Measurements from ENCODE around the gene CHST13. TPM values are rescaled to one million over a fixed set of nuclear protein-coding genes. Genes with fewer than 3 reads are reported as not detected.

CHST13 gene
- total RNA-seq, 2 experiments from 2014 or later, result not detected

DNA sequence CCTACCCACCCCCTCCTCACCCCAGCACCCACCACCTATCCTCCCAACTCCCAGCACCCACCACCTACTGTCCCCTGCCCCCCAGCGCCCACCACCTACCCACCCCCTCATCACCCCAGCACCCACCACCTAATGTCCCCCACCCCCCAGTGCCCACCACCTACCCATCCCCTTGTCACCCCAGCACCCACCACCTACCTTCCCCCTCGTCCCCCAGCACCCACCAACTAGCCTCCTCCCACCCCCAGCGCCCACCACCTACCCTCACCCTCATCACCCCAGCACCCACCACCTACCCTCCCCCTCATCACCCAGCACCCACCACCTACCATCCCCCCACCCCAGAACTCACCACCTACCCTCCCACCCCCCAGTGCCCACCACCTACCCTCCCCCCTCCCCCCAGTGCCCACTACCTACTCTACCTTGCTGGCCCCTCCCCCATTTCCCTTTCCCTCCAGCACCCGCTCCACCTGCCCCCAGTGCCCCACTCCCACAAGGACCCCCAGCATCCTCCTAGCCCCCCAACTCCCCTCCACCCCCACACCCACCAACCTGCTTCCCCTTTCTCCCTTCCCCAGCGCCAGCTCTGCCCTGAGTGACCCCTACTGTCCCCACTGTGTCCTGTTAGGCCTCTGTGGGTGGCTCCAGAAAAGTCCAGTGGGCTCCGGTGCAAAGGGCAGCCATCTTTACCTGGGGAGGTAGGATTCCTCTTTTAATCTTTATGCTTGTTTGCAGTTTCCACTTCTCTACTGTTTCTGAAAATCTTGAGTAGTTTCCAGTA, 7.6 kb upstream of the CHST13 start:
- CTCF ChIA-PET, result no interaction called here

DNA sequence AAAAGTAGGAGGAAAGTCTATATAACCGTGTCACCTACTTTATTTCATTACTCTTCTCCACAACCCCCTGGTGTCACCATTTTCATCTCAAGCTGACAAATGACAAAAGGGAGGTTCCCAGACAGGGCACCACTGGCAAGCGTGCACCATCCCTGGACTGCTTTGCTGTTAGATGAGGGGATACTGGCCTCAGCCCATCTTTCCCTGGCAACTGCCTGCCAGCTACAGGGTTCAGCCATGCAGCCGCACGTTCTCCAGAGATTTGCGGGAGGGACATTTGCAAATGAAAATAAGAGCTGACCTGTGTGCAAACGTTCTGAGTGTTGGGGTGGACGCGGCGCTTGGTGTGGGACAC, 7.0 kb upstream of the CHST13 start:
- no peaks in the 10 kb centered on the region for H3K36me3 Mint-ChIP-seq (ENCODE audit: low read depth)
- H3K4me1 Mint-ChIP-seq (ENCODE audit: low read depth), result no peaks in the 10 kb centered on the region
- ATAC-seq (ENCODE audit: poor library complexity), result no peak
- no peaks in the 10 kb centered on the region for H3K27me3 Mint-ChIP-seq
- no peak overlapping the region for H3K4me3 Mint-ChIP-seq
- Histone ChIP-seq H3K4me1 (ENCODE audit: insufficient read depth, low read length) (no peaks in the 10 kb centered on the region), H3K4me3 (ENCODE audit: low read length) (no peak overlapping the region), H3K36me3 (ENCODE audit: insufficient read depth, low read length) (no peaks in the 10 kb centered on the region), H3K9me3 (ENCODE audit: control insufficient read depth in 1 of 2, insufficient read depth in 1 of 2, low read length in 2 of 2) (no peaks in the 10 kb centered on the region), H3K27ac (ENCODE audit: low read depth in 1 of 2, low read length in 2 of 2) (no peak overlapping the region), H3K27me3 (ENCODE audit: control insufficient read depth in 1 of 2, insufficient read depth in 2 of 2, low read length in 2 of 2) (peaks cover 0 to 5% of the 10 kb centered on the region in 2 experiments)
- TF ChIP-seq, protein P1, sequence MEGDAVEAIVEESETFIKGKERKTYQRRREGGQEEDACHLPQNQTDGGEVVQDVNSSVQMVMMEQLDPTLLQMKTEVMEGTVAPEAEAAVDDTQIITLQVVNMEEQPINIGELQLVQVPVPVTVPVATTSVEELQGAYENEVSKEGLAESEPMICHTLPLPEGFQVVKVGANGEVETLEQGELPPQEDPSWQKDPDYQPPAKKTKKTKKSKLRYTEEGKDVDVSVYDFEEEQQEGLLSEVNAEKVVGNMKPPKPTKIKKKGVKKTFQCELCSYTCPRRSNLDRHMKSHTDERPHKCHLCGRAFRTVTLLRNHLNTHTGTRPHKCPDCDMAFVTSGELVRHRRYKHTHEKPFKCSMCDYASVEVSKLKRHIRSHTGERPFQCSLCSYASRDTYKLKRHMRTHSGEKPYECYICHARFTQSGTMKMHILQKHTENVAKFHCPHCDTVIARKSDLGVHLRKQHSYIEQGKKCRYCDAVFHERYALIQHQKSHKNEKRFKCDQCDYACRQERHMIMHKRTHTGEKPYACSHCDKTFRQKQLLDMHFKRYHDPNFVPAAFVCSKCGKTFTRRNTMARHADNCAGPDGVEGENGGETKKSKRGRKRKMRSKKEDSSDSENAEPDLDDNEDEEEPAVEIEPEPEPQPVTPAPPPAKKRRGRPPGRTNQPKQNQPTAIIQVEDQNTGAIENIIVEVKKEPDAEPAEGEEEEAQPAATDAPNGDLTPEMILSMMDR (IDR thresholded peaks at IDR 0.05), result no peak
- H3K27ac Mint-ChIP-seq, result no peak overlapping the region
- CTCF ChIA-PET, result no interaction called here
- no peaks in the 10 kb centered on the region for H3K9me3 Mint-ChIP-seq
- intact Hi-C loops (cut with DNase I, micrococcal nuclease), result no loop called here
- POLR2A ChIA-PET, result no interaction called here
- DNase-seq, result no peak

More for the DNA sequence above, 7.6 kb upstream of the CHST13 start:
- DNase-seq (no peak), ATAC-seq (ENCODE audit: poor library complexity) (no peak)
- Mint-ChIP-seq H3K4me1 (ENCODE audit: low read depth) (no peaks in the 10 kb centered on the region), H3K9me3 (no peaks in the 10 kb centered on the region), H3K4me3 (no peak overlapping the region), H3K27ac (no peak overlapping the region), H3K27me3 (no peaks in the 10 kb centered on the region), H3K36me3 (ENCODE audit: low read depth) (no peaks in the 10 kb centered on the region)
- H3K4me1 ChIP-seq (ENCODE audit: insufficient read depth, low read length), result no peaks in the 10 kb centered on the region
- intact Hi-C loops (cut with DNase I, micrococcal nuclease), result no loop called here
- peaks cover 0 to 5% of the 10 kb centered on the region in 2 experiments for H3K27me3 ChIP-seq (ENCODE audit: control insufficient read depth in 1 of 2, insufficient read depth in 2 of 2, low read length in 2 of 2)
- no peak overlapping the region for H3K27ac ChIP-seq (ENCODE audit: low read depth in 1 of 2, low read length in 2 of 2)
- H3K36me3 ChIP-seq (ENCODE audit: insufficient read depth, low read length), result no peaks in the 10 kb centered on the region
- no peak overlapping the region for H3K4me3 ChIP-seq (ENCODE audit: low read length)
- H3K9me3 ChIP-seq (ENCODE audit: control insufficient read depth in 1 of 2, insufficient read depth in 1 of 2, low read length in 2 of 2), result no peaks in the 10 kb centered on the region
- TF ChIP-seq, protein P1 (IDR thresholded peaks at IDR 0.05), result no peak
- POLR2A ChIA-PET, result no interaction called here

GRCh38 chr3:126517291-126517951, 6.5 kb upstream of the CHST13 start, which contains the start of gene UROC1:
TSS of gene UROC1 (minus strand) at chr3:126517773. CDS start at chr3:126517719, 54 bp downstream.
- peaks cover 5% of the 10 kb centered on the region for H3K27me3 Mint-ChIP-seq
- H3K9me3 ChIP-seq (ENCODE audit: control insufficient read depth in 1 of 2, insufficient read depth in 1 of 2, low read length in 2 of 2), result no peaks in the 10 kb centered on the region
- H3K36me3 Mint-ChIP-seq (ENCODE audit: low read depth), result no peaks in the 10 kb centered on the region
- TF ChIP-seq, protein P1 (IDR thresholded peaks at IDR 0.05), result no peak
- intact Hi-C loops (cut with DNase I, micrococcal nuclease), result no loop called here
- H3K36me3 ChIP-seq (ENCODE audit: insufficient read depth, low read length), result no peaks in the 10 kb centered on the region
- no peak within 1 kb of the TSS for H3K4me3 Mint-ChIP-seq
- ATAC-seq (ENCODE audit: poor library complexity), result no peak
- peaks cover 2% of the 10 kb centered on the region for H3K4me1 ChIP-seq (ENCODE audit: insufficient read depth, low read length)
- CTCF ChIA-PET, result no interaction called here
- no peaks in the 10 kb centered on the region for H3K4me1 Mint-ChIP-seq (ENCODE audit: low read depth)
- peaks cover 0 to 5% of the 10 kb centered on the region in 2 experiments for H3K27me3 ChIP-seq (ENCODE audit: control insufficient read depth in 1 of 2, insufficient read depth in 2 of 2, low read length in 2 of 2)
- no peak within 1 kb of the TSS for H3K27ac Mint-ChIP-seq
- H3K27ac ChIP-seq (ENCODE audit: low read depth in 1 of 2, low read length in 2 of 2), result no peak within 1 kb of the TSS
- no peak for DNase-seq
- POLR2A ChIA-PET, result no interaction called here
- no peak within 1 kb of the TSS for H3K4me3 ChIP-seq (ENCODE audit: low read length)
- no peaks in the 10 kb centered on the region for H3K9me3 Mint-ChIP-seq
